IPS-20b (cell line): Measurements from ENCODE around the gene ADCY1.

ENCODE experiments used
- H3K27ac ChIP-seq: one replicate; pipeline ENCODE4 v1.5.1; 2013; ENCODE audit warnings: low read length
- H3K27me3 ChIP-seq: 2 replicates; pipeline ENCODE4 v1.6.1; 2013; ENCODE audit warnings: mild to moderate bottlenecking, low read length, inconsistent platforms; ENCODE audit not compliant: insufficient read depth
- H3K36me3 ChIP-seq: 2 replicates; pipeline ENCODE4 v1.6.1; 2013; ENCODE audit warnings: low read depth, mild to moderate bottlenecking, inconsistent platforms, low read length, moderate library complexity; ENCODE audit not compliant: insufficient read depth
- H3K4me1 ChIP-seq: 2 replicates; pipeline ENCODE4 v1.6.1; 2013; ENCODE audit warnings: mild to moderate bottlenecking, control low read depth, inconsistent platforms, low read length, moderate library complexity; ENCODE audit not compliant: insufficient read depth
- H3K4me3 ChIP-seq: 2 replicates; pipeline ENCODE4 v1.5.1; 2013; ENCODE audit warnings: mild to moderate bottlenecking, low read length, inconsistent platforms
- H3K9ac ChIP-seq: 2 replicates; pipeline ENCODE4 v1.6.1; 2013; ENCODE audit warnings: low read depth, mild to moderate bottlenecking, inconsistent platforms, low read length, moderate library complexity
- H3K9me3 ChIP-seq: 2 replicates; pipeline ENCODE4 v1.6.1; 2013; ENCODE audit warnings: mild to moderate bottlenecking, low read depth, low read length, inconsistent platforms; ENCODE audit not compliant: insufficient read depth

Gene ADCY1

GRCh38 chr7:45650404-45651394 is 76.5 kb downstream of the ADCY1 start:
- H3K27ac ChIP-seq = no peak overlapping the region
- no peak overlapping the region for H3K9ac ChIP-seq
- no peaks in the 10 kb centered on the region for H3K4me1 ChIP-seq
- no peak overlapping the region for H3K4me3 ChIP-seq
- no peaks in the 10 kb centered on the region; the same call in 1 of the 2 replicates for H3K36me3 ChIP-seq
- H3K9me3 ChIP-seq = no peaks in the 10 kb centered on the region
- H3K27me3 ChIP-seq = no peaks in the 10 kb centered on the region

- H3K9ac ChIP-seq = no peak overlapping the region
- H3K27me3 ChIP-seq = no peaks in the 10 kb centered on the region
- H3K4me1 ChIP-seq = no peaks in the 10 kb centered on the region
- H3K9me3 ChIP-seq = no peaks in the 10 kb centered on the region
- H3K36me3 ChIP-seq = no peaks in the 10 kb centered on the region; the same call in 1 of the 2 replicates
- no peak overlapping the region for H3K4me3 ChIP-seq
- H3K27ac ChIP-seq = no peak overlapping the region
Observed at GRCh38 chr7:45651540-45651939, 77.4 kb downstream of the ADCY1 start.

DNA sequence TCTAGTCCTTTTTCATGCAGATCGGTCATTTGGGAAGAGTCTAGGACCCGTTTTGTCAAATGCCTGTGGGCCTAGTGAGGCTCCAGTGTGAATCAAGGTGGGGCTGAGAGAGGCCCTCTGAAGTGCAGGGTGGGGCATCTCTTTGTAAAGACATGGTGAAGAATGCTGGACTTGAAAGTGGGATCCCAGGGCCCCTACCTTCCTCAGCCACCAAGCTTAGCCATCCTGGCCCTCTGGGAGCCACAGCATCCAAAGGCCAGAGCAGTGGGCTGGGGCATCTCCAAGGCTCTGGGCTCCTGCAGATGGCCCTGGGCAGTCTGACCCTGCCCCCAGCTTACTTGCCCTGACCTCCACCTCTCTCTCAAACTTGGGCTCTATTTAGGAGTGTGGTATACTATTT is 78.5 kb downstream of the ADCY1 start:
- Histone ChIP-seq H3K4me1 (no peaks in the 10 kb centered on the region), H3K9ac (no peak overlapping the region), H3K36me3 (no peaks in the 10 kb centered on the region; the same call in 1 of the 2 replicates), H3K27me3 (no peaks in the 10 kb centered on the region), H3K4me3 (no peak overlapping the region), H3K27ac (no peak overlapping the region), H3K9me3 (no peaks in the 10 kb centered on the region)

- Histone ChIP-seq H3K4me3 (no peak overlapping the region), H3K27me3 (no peaks in the 10 kb centered on the region), H3K36me3 (no peaks in the 10 kb centered on the region; the same call in 1 of the 2 replicates), H3K27ac (no peak overlapping the region), H3K4me1 (no peaks in the 10 kb centered on the region), H3K9ac (no peak overlapping the region), H3K9me3 (no peaks in the 10 kb centered on the region)
Observed at GRCh38 chr7:45653209-45653907, 79.2 kb downstream of the ADCY1 start.

- Histone ChIP-seq H3K27me3 (no peaks in the 10 kb centered on the region), H3K9me3 (no peaks in the 10 kb centered on the region), H3K36me3 (no peaks in the 10 kb centered on the region; the same call in 1 of the 2 replicates)
Observed at GRCh38 chr7:45654341-45654740, 80.2 kb downstream of the ADCY1 start.

GRCh38 chr7:45655539-45655938 is 81.4 kb downstream of the ADCY1 start:
- no peak overlapping the region for H3K27ac ChIP-seq
- H3K36me3 ChIP-seq = no peaks in the 10 kb centered on the region
- no peak overlapping the region for H3K9ac ChIP-seq
- no peaks in the 10 kb centered on the region for H3K4me1 ChIP-seq
- no peaks in the 10 kb centered on the region for H3K9me3 ChIP-seq
- no peaks in the 10 kb centered on the region for H3K27me3 ChIP-seq
- H3K4me3 ChIP-seq = no peak overlapping the region

More at GRCh38 chr7:45654341-45654740, 80.2 kb downstream of the ADCY1 start:
- Histone ChIP-seq H3K27ac (no peak overlapping the region), H3K4me3 (no peak overlapping the region), H3K4me1 (no peaks in the 10 kb centered on the region), H3K9ac (no peak overlapping the region)

DNA sequence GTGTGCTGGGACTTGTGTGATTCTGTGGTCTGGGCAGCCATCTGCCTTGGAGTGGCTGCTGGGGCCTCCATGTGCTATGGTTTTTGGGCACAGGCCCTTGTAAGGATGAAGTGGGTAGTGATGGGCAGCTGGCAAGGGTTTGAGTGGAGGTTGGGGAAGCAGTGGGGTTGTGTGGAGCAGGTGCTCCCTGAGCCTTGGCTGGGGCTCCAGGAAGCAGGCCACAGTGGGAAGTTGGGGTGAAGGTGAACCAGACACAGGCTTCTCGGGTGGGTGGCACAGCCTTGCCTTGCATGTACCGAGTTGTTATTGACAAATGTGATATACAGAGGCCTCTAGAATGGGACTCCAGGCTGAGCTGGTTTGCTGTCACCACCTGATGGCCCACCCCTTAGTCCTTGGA is 82.3 kb downstream of the ADCY1 start:
- Histone ChIP-seq H3K36me3 (no peaks in the 10 kb centered on the region), H3K27ac (no peak overlapping the region), H3K4me1 (no peaks in the 10 kb centered on the region), H3K4me3 (no peak overlapping the region), H3K27me3 (no peaks in the 10 kb centered on the region), H3K9ac (no peak overlapping the region), H3K9me3 (no peaks in the 10 kb centered on the region)

GRCh38 chr7:45657136-45657889 is 83.1 kb downstream of the ADCY1 start:
- no peak overlapping the region for H3K9ac ChIP-seq
- H3K27ac ChIP-seq = no peak overlapping the region
- H3K9me3 ChIP-seq = no peaks in the 10 kb centered on the region
- H3K36me3 ChIP-seq = no peaks in the 10 kb centered on the region; the same call in 1 of the 2 replicates
- H3K4me1 ChIP-seq = no peaks in the 10 kb centered on the region
- H3K27me3 ChIP-seq = no peaks in the 10 kb centered on the region
- H3K4me3 ChIP-seq = no peak overlapping the region

- Histone ChIP-seq H3K4me1 (no peaks in the 10 kb centered on the region), H3K4me3 (no peak overlapping the region), H3K36me3 (no peaks in the 10 kb centered on the region; the same call in 1 of the 2 replicates), H3K27me3 (no peaks in the 10 kb centered on the region), H3K9ac (no peak overlapping the region), H3K9me3 (no peaks in the 10 kb centered on the region), H3K27ac (no peak overlapping the region)
Observed at GRCh38 chr7:45657890-45658715, 83.9 kb downstream of the ADCY1 start.

GRCh38 chr7:45658716-45659495 is 84.7 kb downstream of the ADCY1 start:
- H3K27ac ChIP-seq = no peak overlapping the region
- H3K36me3 ChIP-seq = peaks cover 1% of the 10 kb centered on the region; the same call in 1 of the 2 replicates
- H3K4me1 ChIP-seq = no peaks in the 10 kb centered on the region
- H3K4me3 ChIP-seq = no peak overlapping the region
- no peaks in the 10 kb centered on the region for H3K9me3 ChIP-seq
- H3K27me3 ChIP-seq = no peaks in the 10 kb centered on the region
- no peak overlapping the region for H3K9ac ChIP-seq
